ENCODE measurements around the gene ATP10A.

The ATP10A gene

GRCh38 chr15:25693321-25694238, 169.5 kb downstream of the ATP10A start:
- DNase-seq: no peak

GRCh38 chr15:25691544-25692430, 171.3 kb downstream of the ATP10A start:
- no peak for DNase-seq

DNA sequence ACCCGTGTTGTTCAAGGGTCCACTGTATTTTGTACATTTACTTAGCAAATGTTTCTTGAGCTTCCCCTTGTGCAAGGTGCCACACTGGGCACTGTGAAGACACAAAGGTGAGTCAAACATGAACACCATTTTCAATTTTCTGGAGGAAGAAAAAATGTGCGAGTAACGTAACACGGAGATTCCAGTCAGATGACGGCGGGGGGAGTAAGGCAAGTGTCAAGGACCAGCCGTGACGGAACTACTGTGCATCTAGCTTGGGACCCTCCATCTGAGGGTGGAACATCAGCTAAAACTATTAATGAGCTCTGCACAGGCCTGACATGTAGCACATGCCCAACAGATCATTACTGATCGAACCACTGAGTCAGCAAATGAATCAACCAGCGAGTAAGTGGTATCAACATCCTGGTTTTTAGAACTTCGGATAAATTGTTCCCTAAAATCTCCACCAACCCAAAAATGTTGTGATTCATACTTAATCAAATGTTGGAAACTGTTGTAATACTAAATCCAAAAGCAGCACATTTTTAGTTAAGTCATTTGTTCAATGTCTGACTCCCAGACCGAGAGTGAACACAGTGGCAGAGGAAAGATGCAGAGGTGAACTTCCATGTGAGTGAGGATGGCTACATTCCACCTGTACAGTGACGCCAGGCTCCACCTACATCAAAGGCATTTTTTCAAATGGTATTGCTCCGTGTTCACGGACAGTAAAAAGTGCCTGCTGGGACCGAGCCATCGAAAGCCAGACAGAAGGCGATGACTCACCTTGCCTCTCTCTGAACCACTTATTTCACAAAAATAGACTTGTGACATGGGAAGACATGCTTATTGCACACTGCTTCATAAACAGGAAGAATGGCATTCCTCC, 172.2 kb downstream of the ATP10A start:
- no peak for DNase-seq

DNA sequence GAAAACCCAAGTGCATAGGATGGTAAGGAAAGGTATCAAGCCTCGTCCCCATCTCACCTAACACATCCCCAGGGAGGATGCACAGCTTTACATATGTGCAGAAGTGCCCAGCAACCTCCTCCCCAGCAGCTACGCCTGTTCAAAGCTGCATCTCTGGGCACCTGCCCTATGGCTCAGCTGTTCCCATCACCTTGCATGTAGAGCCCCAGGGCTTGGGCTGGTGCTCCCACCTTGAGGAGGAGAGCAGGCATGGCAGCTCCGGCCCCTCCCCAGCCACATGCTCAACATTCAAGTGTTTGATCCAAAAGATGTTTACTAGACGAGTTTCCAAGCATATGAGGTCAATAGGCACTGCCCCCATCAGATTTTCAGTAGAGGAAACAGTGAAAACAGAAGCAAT, 173.5 kb downstream of the ATP10A start:
- DNase-seq: no peak

- no peak for DNase-seq
Observed at GRCh38 chr15:25688166-25688565, 175.0 kb downstream of the ATP10A start.

- DNase-seq: no peak
Observed at GRCh38 chr15:25687689-25688088, 175.4 kb downstream of the ATP10A start.

DNA sequence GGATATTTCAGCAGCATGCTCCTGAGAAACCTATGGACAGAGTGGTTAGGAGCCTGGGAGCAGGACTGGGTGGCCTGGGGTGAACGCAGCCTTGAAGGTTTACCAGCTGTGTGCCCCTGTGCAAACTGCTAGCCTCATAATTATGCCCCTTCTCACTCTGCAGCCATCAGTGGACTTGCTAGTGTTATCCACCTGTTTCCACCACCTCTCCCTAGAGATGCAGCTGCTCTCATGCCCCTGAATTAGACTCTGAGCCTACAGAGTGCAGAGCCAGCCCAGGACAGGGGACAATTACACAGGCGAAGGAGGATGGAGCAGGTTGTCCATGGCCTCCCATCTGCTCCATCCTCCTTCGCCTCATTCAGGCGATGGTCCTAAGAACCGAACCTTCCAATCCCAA, 175.9 kb downstream of the ATP10A start:
- no peak for DNase-seq

DNA sequence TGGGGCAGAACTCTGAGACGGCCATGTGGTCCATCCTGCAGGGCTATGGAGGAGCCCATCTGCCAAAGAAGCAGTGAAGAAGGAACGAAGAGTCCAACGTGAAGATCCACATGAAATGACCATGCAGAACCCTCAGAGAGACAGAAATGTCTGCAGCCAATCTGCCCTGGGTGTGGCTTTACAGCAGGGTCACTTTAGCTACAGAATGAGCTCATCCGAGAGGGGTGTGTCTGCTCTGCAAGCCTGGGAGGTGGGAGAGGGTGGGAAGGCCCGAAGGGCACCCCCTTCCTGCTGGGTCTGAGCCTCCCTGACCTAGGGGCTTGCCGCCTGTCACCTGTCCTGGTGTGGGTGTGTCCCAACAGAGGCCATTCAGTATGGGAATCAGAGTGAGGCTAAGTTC, 176.3 kb downstream of the ATP10A start:
- no peak for DNase-seq

- no peak for DNase-seq
Observed at GRCh38 chr15:25684521-25685431, 178.4 kb downstream of the ATP10A start.

DNA sequence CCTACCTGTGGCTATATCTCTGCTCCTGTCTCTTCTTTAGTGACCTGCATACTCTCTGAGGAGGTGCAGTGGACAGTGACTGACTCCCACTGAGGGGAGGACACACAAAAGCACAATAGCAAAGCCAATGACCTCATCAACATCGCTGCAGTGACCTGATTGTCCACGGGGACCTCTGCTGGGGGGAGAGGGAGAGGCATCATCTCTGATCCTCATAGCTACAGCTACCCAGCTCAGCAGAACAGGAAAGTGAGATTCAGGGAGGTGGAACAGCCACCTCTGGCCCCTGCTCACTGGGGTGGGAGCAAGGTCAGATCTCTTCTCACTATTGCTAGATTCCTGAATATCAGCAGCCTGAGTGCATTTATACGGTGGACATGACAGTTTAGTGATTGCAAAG, 179.2 kb downstream of the ATP10A start:
- DNase-seq: no peak

DNA sequence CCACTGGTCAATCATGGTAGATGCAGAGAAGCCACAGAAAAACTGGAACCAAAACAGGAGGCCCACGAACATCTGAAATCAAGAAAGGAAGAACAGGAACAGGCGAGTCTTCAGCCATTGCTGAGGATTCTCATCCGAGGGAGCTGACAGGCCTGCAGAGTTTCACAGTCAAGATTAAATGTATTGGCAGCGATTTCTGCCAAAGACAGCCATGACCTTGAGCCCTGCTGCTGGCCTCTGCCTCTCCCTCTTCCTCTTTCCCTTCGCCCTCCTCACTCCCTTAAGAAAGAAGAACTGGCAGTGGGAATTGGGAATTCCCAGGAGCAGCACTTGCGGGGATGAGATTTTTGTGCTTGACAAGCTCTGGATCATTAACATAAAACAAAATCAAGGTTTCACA, 179.7 kb downstream of the ATP10A start:
- DNase-seq: no peak

GRCh38 chr15:25682340-25682739, 180.8 kb downstream of the ATP10A start:
- no peak for DNase-seq

- no peak for DNase-seq
Observed at GRCh38 chr15:25680686-25681025, 182.5 kb downstream of the ATP10A start.

GRCh38 chr15:25679964-25680685, 183.0 kb downstream of the ATP10A start:
- no peak for DNase-seq

DNA sequence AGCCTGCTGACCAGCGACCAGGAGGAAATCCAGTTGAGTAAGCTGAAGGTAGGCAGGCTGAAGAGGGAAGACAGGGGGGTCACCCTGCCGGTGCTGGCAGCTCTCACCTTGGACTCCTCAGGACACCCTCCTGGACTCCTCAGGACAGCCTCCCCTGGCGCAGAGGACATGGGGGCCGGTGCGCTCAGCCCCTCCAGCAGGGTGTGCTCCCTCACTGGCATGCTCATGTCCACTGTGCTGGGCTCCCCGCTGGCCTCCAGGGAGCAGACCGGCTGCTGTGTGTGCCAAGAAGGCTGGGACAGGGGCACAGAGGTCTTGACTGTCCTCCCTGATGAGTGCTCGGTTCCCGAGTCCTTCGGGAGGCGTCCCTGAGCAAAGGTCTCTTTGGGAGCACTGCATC, 183.6 kb downstream of the ATP10A start:
- no peak for DNase-seq

- DNase-seq: no peak
Observed at GRCh38 chr15:25678500-25678855, 184.6 kb downstream of the ATP10A start.

DNA sequence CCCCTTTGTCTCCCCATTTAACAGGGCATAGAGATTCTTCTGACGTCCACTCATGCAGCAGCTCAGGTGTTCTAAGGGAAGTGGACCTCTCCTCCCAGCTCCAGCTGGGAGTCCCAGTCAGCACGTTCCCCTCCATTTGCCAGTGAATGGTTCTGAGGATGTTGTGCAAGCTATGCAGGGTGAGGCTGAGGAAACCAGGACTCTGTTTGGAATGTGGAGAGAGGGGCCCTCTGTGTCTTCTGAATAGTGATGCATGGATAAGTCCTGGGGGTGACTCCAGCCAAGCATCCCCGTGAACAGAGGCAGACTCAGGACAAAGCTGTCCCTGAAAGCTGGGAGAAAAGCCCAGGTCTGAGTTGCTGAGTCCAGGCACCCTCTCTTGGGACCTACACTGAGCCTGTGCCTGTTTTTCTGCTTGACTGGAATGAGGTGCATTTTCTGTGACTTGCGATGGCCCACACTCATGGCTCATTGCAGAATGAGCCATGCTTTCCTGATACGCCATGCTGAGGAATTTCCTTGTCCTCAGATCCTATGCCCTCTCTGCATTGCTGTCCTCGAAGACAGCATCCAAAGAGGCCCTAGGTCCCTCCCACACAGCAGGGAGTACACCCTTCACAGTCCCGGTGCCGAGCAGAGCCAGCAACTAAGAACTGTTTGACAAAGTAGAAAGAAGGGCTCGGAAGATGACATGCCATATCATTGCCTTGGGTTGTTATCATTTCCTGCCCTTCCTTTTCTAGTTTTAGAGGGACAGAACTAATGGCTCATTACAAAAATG, 185.2 kb downstream of the ATP10A start:
- no peak for DNase-seq

DNA sequence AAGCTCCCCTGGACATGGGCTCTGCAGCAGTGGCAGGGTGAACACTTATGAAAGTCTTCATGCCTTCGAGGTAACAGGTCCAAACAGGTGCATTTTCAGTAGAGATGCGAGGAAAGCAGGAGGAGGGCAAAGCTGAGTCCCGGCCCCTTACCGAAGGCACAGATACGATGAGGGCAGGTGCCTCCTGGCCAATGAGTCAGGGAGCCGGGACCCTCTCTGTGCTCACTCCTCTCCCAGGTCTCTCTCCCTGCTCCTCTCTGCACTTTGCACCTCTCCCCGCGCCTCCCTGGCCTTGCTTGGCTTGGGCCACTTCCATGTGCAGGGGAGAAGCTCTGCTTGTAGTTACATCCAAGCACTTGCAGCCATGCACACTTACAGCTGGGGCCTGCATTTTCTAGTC, 187.1 kb downstream of the ATP10A start:
- DNase-seq: no peak

GRCh38 chr15:25675396-25675795, 187.7 kb downstream of the ATP10A start:
- DNase-seq: no peak

DNA sequence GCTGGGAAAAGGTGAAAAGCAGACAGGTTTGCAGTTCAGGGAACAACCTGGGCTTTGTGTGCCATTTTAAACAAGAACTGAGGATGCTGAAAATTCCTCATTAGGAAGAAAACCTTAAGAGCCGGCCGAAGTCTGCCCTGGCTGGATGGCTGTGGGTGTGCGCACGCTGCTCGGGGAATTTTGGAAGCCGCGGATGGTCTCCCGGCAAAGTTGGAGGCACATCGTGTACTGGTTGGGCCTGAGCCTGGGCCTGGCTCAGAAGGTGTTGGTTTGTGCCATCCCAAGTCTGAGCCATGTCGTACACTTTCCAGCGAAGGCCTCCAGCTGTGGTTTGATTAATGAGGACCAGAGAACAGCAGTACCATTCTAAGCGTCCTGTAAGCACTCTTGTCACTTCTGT, 188.2 kb downstream of the ATP10A start:
- no peak for DNase-seq

DNA sequence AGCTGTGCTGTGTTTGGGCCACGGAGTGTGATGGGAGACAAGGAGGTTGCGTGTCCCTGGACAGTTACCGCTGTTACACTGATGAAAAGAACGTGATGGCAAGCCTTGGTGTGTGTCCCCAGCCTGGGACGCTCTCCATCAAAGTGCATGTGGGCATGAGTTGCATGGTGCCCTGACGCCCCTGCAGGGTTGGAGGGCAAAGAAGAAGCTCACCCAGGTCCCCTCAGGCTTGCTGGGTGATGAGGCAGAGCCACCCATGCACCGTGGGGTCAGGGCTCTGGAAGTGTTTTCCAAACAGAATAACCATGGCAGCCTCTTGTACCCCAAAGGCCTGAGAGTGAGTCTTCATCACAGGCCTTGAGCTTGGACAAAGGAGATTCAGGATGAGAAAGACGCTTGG, 189.2 kb downstream of the ATP10A start:
- DNase-seq: no peak

Measured in NCI-H1105 treated with DMSO at 0.1 percent for 48 hours (cell line).